Measurements from ENCODE around the gene EDC3. TPM values are rescaled to one million over a fixed set of nuclear protein-coding genes. Genes with fewer than 3 reads are reported as not detected.
"Not testable (repeated sequence)": the region's sequence is repeated elsewhere in the genome, so short reads cannot be mapped to it uniquely, and the experiment has no call there.

The EDC3 gene
- total and polyA plus RNA-seq, 7 donors, result 11.6 to 22.0 (median 16.8) TPM

DNA sequence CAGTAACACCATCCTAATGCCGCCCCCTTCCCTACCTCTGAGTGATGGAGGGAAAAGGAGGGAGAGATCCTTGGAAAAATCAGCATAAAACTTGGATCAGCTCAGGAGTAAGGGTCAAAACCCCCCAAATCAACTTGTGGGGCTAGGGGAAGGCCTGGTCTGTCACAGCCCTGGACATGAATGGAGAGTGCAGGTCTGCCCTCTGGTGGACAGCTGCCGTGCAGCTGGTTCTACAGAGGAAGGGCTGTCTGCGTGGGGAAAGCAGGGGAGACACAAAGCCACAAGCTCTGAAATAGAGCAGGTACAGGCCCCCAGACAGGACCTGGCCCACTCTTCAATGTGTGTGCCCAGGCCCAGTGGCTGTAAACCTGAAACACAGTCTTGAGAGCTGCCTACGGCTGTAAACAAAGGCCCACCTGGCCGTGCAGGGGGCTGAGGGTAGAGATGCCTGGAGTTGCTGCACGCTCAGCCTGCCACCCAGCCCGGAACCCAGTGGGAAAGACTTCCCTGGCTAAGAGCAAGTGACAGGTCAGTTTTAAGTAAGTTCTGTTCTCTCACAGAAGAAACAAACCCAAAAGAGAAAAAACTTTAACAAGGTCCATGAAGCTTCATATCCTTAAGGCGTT lies 63.8 kb downstream of the EDC3 start:
- TF ChIP-seq, protein P1, sequence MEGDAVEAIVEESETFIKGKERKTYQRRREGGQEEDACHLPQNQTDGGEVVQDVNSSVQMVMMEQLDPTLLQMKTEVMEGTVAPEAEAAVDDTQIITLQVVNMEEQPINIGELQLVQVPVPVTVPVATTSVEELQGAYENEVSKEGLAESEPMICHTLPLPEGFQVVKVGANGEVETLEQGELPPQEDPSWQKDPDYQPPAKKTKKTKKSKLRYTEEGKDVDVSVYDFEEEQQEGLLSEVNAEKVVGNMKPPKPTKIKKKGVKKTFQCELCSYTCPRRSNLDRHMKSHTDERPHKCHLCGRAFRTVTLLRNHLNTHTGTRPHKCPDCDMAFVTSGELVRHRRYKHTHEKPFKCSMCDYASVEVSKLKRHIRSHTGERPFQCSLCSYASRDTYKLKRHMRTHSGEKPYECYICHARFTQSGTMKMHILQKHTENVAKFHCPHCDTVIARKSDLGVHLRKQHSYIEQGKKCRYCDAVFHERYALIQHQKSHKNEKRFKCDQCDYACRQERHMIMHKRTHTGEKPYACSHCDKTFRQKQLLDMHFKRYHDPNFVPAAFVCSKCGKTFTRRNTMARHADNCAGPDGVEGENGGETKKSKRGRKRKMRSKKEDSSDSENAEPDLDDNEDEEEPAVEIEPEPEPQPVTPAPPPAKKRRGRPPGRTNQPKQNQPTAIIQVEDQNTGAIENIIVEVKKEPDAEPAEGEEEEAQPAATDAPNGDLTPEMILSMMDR (IDR thresholded peaks at IDR 0.05), result peak; percentile 45 to 70 (median 68)
- TF ChIP-seq POLR2A (IDR thresholded peaks at IDR 0.05), result no peak
- 68 to 73% methylated on average over 8 of the region's 8 CpGs for WGBS, 2 donors
- H3K36me3 ChIP-seq, result peaks cover 53 to 99% (median 69%) of the 10 kb centered on the region in 4 donors
- intact Hi-C loops (cut with DNase I), result loop anchor here (5.0 to 10.0 kb wide), 2 partner anchors 260 to 323 kb away; partner anchors contain the start of gene RPP25
- H3K27ac ChIP-seq, result no peak overlapping the region
- H3K9me3 ChIP-seq, result no peaks in the 10 kb centered on the region
- H3K4me1 ChIP-seq, result no peaks in the 10 kb centered on the region
- DNase-seq, result no peak
- H3K27me3 ChIP-seq, result no peaks in the 10 kb centered on the region
- H3K4me3 ChIP-seq, result no peak overlapping the region

DNA sequence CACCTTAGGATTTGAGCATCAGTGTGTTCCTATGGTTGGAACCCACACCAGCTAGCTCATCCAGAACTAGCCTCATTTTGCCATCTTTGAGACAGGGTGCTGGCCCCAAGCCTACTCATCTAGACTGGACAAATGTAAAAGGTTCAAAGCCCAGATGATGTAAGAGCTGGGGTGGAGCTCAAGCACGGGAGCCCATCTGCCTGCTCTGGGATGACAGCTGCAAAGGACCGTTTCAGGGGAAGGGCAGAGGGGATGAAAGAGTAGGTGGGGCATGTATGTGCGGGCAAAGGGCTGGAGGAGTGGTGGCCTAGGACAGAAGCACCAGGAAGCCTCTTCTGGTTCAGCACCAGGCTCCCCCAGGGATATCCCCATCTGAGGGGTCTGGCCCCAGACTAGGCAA lies 64.4 kb downstream of the EDC3 start:
- WGBS, 2 donors, result 23 to 67% methylated on average over 3 of the region's 3 CpGs
- H3K27me3 ChIP-seq, result no peaks in the 10 kb centered on the region
- H3K27ac ChIP-seq, result no peak overlapping the region
- no peak for DNase-seq
- TF ChIP-seq, protein P1 (IDR thresholded peaks at IDR 0.05), result no peak
- TF ChIP-seq POLR2AphosphoS5 (IDR thresholded peaks at IDR 0.05), result no peak
- TF ChIP-seq POLR2A (IDR thresholded peaks at IDR 0.05), result no peak
- TF ChIP-seq EP300 (IDR thresholded peaks at IDR 0.05), result no peak
- no peak overlapping the region for H3K4me3 ChIP-seq
- no peaks in the 10 kb centered on the region for H3K4me1 ChIP-seq
- intact Hi-C loops (cut with DNase I), result loop anchor here (5.0 to 10.0 kb wide), 2 partner anchors 259 to 323 kb away; partner anchors contain the start of gene RPP25
- peaks cover 53 to 99% (median 69%) of the 10 kb centered on the region in 4 donors for H3K36me3 ChIP-seq
- H3K9me3 ChIP-seq, result no peaks in the 10 kb centered on the region

DNA sequence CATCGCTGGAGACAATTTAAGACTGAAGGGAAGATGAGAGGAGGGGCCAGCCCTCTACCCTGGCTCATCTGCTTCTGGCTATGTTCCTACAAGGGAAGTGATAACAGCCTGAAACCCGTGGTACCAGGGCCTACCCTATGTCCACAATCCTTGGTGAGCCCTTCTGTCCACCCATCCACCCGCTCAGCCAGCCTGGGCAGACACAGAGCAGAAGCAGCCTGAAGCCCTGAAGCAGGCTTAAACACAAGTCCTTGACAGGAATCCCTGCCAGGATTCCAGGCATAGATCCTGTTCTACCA lies 64.8 kb downstream of the EDC3 start:
- H3K4me1 ChIP-seq, result no peaks in the 10 kb centered on the region
- H3K4me3 ChIP-seq, result no peak overlapping the region
- intact Hi-C loops (cut with DNase I), result loop anchor here (5.0 to 10.0 kb wide), 2 partner anchors 259 to 324 kb away; partner anchors contain the start of gene RPP25
- WGBS, 2 donors, result 67 to 72% methylated on average over 3 of the region's 3 CpGs
- no peaks in the 10 kb centered on the region for H3K9me3 ChIP-seq
- no peaks in the 10 kb centered on the region for H3K27me3 ChIP-seq
- no peak overlapping the region for H3K27ac ChIP-seq
- TF ChIP-seq EP300 (IDR thresholded peaks at IDR 0.05), result no peak
- TF ChIP-seq, protein P1 (IDR thresholded peaks at IDR 0.05), result no peak
- no peak for TF ChIP-seq POLR2AphosphoS5 (IDR thresholded peaks at IDR 0.05)
- no peak for DNase-seq
- peaks cover 53 to 99% (median 69%) of the 10 kb centered on the region in 4 donors for H3K36me3 ChIP-seq

DNA sequence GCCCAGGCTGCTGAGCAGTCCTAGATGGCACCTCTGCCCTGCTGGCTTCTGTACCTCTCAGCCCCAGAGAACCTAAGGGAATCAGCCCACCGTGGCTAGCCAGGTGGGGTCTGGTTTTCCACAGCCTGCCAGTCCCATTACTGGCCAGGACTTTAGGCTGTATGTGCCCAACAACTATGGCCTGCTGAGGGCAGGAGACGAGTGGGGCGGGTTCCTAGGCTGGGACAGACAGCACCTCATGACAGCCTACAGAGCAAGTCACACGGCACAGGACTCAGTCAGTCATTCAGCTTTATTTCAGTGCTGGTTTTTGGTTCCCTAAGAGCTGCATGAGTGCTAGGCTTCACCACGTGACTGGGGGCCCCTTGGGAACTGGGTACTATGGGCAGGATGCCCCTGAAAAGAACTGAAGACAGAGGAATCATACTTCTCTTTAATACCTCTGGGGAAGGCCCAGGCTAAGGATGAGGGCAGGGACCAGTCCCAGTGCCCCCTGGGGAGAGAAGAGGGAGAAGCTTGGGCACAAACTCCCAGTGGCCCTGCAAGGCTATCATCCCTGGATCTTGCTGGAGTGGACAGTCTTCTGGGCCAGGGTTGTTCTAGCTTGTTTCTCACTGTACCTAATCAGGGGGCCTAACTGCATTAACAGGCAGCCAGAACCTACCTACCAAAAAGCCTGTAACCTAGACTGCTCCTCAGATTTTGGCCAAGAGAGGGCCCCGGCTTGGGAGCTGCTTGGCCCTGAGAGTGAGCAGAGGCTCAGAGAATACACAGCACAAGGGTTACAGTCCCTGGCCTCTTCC lies 65.3 kb downstream of the EDC3 start:
- peaks cover 51 to 99% (median 70%) of the 10 kb centered on the region in 4 donors for H3K36me3 ChIP-seq
- H3K9me3 ChIP-seq, result no peaks in the 10 kb centered on the region
- TF ChIP-seq POLR2A (IDR thresholded peaks at IDR 0.05) (no peak), EP300 (IDR thresholded peaks at IDR 0.05) (no peak), POLR2AphosphoS5 (IDR thresholded peaks at IDR 0.05) (no peak)
- TF ChIP-seq, protein P1 (IDR thresholded peaks at IDR 0.05), result no peak
- H3K27ac ChIP-seq, result no peak overlapping the region
- no peaks in the 10 kb centered on the region for H3K4me1 ChIP-seq
- 75 to 76% methylated on average over 6 of the region's 6 CpGs for WGBS, 2 donors
- no peak for DNase-seq
- no peaks in the 10 kb centered on the region for H3K27me3 ChIP-seq
- H3K4me3 ChIP-seq, result no peak overlapping the region
- intact Hi-C loops (cut with DNase I), result loop anchor here (5.0 to 10.0 kb wide), 2 partner anchors 258 to 324 kb away; partner anchors contain the start of gene RPP25

DNA sequence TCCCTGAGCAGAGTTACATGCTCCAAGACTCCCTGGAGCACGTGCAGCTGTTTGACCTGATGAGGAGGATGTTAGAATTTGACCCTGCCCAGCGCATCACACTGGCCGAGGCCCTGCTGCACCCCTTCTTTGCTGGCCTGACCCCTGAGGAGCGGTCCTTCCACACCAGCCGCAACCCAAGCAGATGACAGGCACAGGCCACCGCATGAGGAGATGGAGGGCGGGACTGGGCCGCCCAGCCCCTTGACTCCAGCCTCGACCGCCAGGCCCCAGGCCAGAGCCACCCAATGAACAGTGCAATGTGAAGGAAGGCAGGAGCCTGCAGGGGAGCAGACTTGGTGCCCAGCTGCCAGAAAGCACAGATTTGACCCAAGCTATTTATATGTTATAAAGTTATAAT lies 66.1 kb downstream of the EDC3 start:
- intact Hi-C loops (cut with DNase I), result loop anchor here (5.0 to 10.0 kb wide), 2 partner anchors 257 to 325 kb away; partner anchors contain the start of gene RPP25
- DNase-seq, result not testable (repeated sequence)
- H3K36me3 ChIP-seq, result peaks cover 57 to 100% (median 73%) of the 10 kb centered on the region in 4 donors

More for the DNA sequence above, 66.1 kb downstream of the EDC3 start:
- not testable (repeated sequence) for H3K4me3 ChIP-seq, H3K9me3 ChIP-seq, H3K4me1 ChIP-seq, H3K27ac ChIP-seq, H3K27me3 ChIP-seq
- 80 to 92% methylated on average over 10 of the region's 10 CpGs for WGBS, 2 donors

Measured in sigmoid colon (tissue), 7 donors.